Measurements from ENCODE around the gene FRMPD4.

The FRMPD4 gene

GRCh38 chrX:12372111-12372510 lies 233.8 kb downstream of the FRMPD4 start:
- DNase-seq: no peak

GRCh38 chrX:12374286-12374685 lies 236.0 kb downstream of the FRMPD4 start:
- DNase-seq: no peak

GRCh38 chrX:12378253-12378652 lies 240.0 kb downstream of the FRMPD4 start:
- DNase-seq: no peak

GRCh38 chrX:12378706-12379105 lies 240.4 kb downstream of the FRMPD4 start:
- DNase-seq: no peak

- DNase-seq: no peak
Observed at GRCh38 chrX:12379671-12380070, 241.4 kb downstream of the FRMPD4 start.

GRCh38 chrX:12383196-12383595 lies 244.9 kb downstream of the FRMPD4 start:
- DNase-seq: no peak

- no peak for DNase-seq
Observed at GRCh38 chrX:12390301-12390700, 252.0 kb downstream of the FRMPD4 start.

- DNase-seq: no peak
Observed at GRCh38 chrX:12396584-12396983, 258.3 kb downstream of the FRMPD4 start.

- no peak for DNase-seq
Observed at GRCh38 chrX:12400218-12400617, 261.9 kb downstream of the FRMPD4 start.

- no peak for DNase-seq
Observed at GRCh38 chrX:12401252-12401651, 263.0 kb downstream of the FRMPD4 start.

GRCh38 chrX:12403474-12404082 lies 265.3 kb downstream of the FRMPD4 start:
- no peak for DNase-seq

GRCh38 chrX:12405306-12405705 lies 267.0 kb downstream of the FRMPD4 start:
- no peak for DNase-seq

- no peak for DNase-seq
Observed at GRCh38 chrX:12410523-12410922, 272.2 kb downstream of the FRMPD4 start.

GRCh38 chrX:12411831-12412230 lies 273.6 kb downstream of the FRMPD4 start:
- DNase-seq: no peak

- no peak for DNase-seq
Observed at GRCh38 chrX:12412561-12412960, 274.3 kb downstream of the FRMPD4 start.

GRCh38 chrX:12419591-12419990 lies 281.3 kb downstream of the FRMPD4 start:
- no peak for DNase-seq

GRCh38 chrX:12421918-12422317 lies 283.6 kb downstream of the FRMPD4 start:
- DNase-seq: no peak

- DNase-seq: no peak
Observed at GRCh38 chrX:12423346-12423745, 285.1 kb downstream of the FRMPD4 start.

- no peak for DNase-seq
Observed at GRCh38 chrX:12425496-12425895, 287.2 kb downstream of the FRMPD4 start.

GRCh38 chrX:12426420-12426819 lies 288.1 kb downstream of the FRMPD4 start:
- DNase-seq: no peak

- DNase-seq: no peak
Observed at GRCh38 chrX:12434493-12434892, 296.2 kb downstream of the FRMPD4 start.

- DNase-seq: no peak
Observed at GRCh38 chrX:12439416-12439815, 301.1 kb downstream of the FRMPD4 start.

- DNase-seq: no peak
Observed at GRCh38 chrX:12440246-12440645, 302.0 kb downstream of the FRMPD4 start.

- DNase-seq: no peak
Observed at GRCh38 chrX:12441381-12442128, 303.3 kb downstream of the FRMPD4 start.
